CD4-positive, alpha-beta T cell treated with Interleukin-6 at 100 ng/mL for 8 hours (primary cell): ENCODE data around the gene KIF7.
"Not testable (repeated sequence)": the region's sequence is repeated elsewhere in the genome, so short reads cannot be mapped to it uniquely, and the experiment has no call there.

Source experiments
- DNase-seq: peaks from one replicate; pipeline ENCODE4 v3.0.0-alpha.2; 2020; ENCODE audit warnings: mixed read lengths, low spot score

KIF7 gene

GRCh38 chr15:89654847-89655805 is at the start of gene KIF7:
TSS of gene KIF7 (minus strand) at chr15:89655467. CDS start at chr15:89652930, 2,537 bp downstream.
- no peak for DNase-seq

GRCh38 chr15:89704411-89704810 is 49.1 kb upstream of the KIF7 start:
- DNase-seq: no peak

GRCh38 chr15:89695198-89695597 is 39.9 kb upstream of the KIF7 start:
- no peak for DNase-seq

GRCh38 chr15:89693696-89694095 is 38.4 kb upstream of the KIF7 start:
- DNase-seq: no peak

GRCh38 chr15:89693091-89693490 is 37.8 kb upstream of the KIF7 start:
- DNase-seq: no peak

- DNase-seq: peak; percentile 77
Measured at GRCh38 chr15:89690276-89691218, 35.3 kb upstream of the KIF7 start, which contains the start of the genes PEX11A and WDR93. TSS of gene PEX11A (minus strand) at chr15:89690754. CDS start at chr15:89690632, 122 bp downstream. TSS of gene WDR93 (plus strand) at chr15:89690811. CDS start at chr15:89701747, 10,936 bp downstream.

GRCh38 chr15:89689930-89690275 is 34.6 kb upstream of the KIF7 start:
- not testable (repeated sequence) for DNase-seq

GRCh38 chr15:89686522-89686921 is 31.3 kb upstream of the KIF7 start:
- DNase-seq: no peak

- DNase-seq: no peak
Measured at GRCh38 chr15:89685995-89686394, 30.7 kb upstream of the KIF7 start.

GRCh38 chr15:89681146-89681545 is 25.9 kb upstream of the KIF7 start:
- no peak for DNase-seq

- DNase-seq: no peak
Measured at GRCh38 chr15:89680282-89680873, 25.1 kb upstream of the KIF7 start.

- DNase-seq: no peak
Measured at GRCh38 chr15:89679212-89679611, 23.9 kb upstream of the KIF7 start, which contains the start of gene PLIN1. TSS of gene PLIN1 (minus strand) at chr15:89679367. CDS start at chr15:89677489, 1,878 bp downstream.

GRCh38 chr15:89677381-89677780 is 22.1 kb upstream of the KIF7 start:
- no peak for DNase-seq

- no peak for DNase-seq
Measured at GRCh38 chr15:89675606-89676005, 20.3 kb upstream of the KIF7 start.

- no peak for DNase-seq
Measured at GRCh38 chr15:89674526-89674925, 19.3 kb upstream of the KIF7 start.

- no peak for DNase-seq
Measured at GRCh38 chr15:89673165-89673512, 17.9 kb upstream of the KIF7 start.

- DNase-seq: no peak
Measured at GRCh38 chr15:89672221-89673164, 17.2 kb upstream of the KIF7 start.

GRCh38 chr15:89671687-89672086 is 16.4 kb upstream of the KIF7 start:
- no peak for DNase-seq

GRCh38 chr15:89670971-89671560 is 15.8 kb upstream of the KIF7 start:
- no peak for DNase-seq

- DNase-seq: no peak
Measured at GRCh38 chr15:89669941-89670340, 14.7 kb upstream of the KIF7 start.
